B cell (primary cell): ENCODE results near the gene LIMS3.
"Not testable (repeated sequence)": the region's sequence is repeated elsewhere in the genome, so short reads cannot be mapped to it uniquely, and the experiment has no call there.

ENCODE experiments used
- CTCF ChIP-seq: fragments of 200-600 bp; IDR thresholded peaks from one replicate; pipeline ENCODE4 v1.8.0; 2022; ENCODE audit warnings: antibody characterized with exemption, mild to moderate bottlenecking
- EZH2 ChIP-seq: IDR thresholded peaks from 2 replicates; pipeline ENCODE4 v1.6.1; 2012; ENCODE audit warnings: borderline replicate concordance, low read depth, mild to moderate bottlenecking, moderate library complexity, low read length; ENCODE audit not compliant: insufficient read depth, poor library complexity, severe bottlenecking

- not testable (repeated sequence) for TF ChIP-seq CTCF, EZH2
Observed at GRCh38 chr2:109893736-109894135, 4.8 kb upstream of the LIMS3 start.
